SW 1271 (cell line): ENCODE data around the gene C5orf24.
"Not testable (repeated sequence)": the region's sequence is repeated elsewhere in the genome, so short reads cannot be mapped to it uniquely, and the experiment has no call there.

ENCODE experiments used
- DNase-seq, 2 experiments: peaks; one replicate each; lab custom pipeline; 2025; lab: John Stamatoyannopoulos, UW

The C5orf24 gene

DNA sequence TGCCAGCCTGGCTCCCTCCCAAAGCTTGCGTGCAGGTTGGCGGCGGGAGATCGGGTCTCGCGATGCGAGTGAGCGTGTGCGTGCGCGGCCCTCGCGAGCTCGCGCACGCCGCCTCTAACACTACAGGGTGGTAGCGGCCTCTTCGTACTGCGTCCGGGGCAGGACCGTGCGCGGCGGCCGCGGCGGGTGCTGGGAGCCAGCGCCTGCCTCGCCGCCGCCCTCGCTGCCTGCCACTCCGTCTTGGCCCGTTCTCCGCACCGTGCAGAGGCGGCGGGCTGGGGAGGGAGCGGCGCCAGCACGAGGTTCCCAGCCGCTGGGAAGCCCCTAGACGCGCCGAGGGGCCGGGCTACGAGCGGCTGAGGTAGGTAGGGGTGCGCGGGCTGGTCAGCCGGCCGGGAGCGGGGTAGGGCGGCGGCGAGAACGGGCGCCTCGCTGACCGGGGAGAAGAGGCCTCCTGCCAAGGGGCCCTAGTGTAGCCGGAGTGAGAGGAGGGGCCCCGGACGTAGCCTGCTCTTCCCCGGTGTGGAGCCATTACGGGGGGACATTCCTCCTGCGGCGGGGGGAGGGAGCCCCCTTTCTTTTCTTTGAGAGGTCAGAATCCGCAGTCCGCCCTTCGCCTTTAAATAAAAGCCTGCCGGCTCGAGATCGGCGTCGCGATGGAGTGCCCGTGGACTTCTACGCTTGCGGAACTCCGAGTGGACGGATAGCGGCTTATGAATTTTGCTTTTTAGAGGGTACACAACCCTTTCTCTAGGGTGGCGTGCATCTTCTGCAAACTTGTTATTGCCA is at the start of gene C5orf24:
Gene C5orf24 (plus strand): TSS at position 117 of the 789 bp plus-strand sequence. CDS start 8,933 bp downstream, outside the sequence.
- DNase-seq, result peak; percentile 89 to 94

DNA sequence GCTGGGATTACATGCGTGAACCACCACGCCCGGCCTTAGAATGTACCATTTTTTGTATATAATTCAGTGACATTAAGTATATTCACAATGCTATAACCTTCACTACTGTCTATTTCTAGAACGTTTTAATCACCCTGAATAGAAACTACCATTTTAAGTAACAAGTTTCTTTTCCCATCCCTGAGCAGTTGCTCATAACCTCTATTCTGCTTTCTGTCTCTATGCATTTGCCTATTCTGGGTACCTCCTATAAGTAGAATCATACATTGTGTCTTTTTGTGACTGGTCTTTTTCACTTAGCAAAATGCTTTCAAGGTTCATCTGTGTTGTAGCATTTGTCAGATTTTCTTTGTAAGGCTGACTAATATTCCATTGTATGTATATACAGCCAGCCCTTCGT is 47.3 kb upstream of the C5orf24 start:
- no peak for DNase-seq

- DNase-seq, result no peak
Observed at GRCh38 chr5:134803821-134804220, 41.9 kb upstream of the C5orf24 start.

GRCh38 chr5:134813407-134813806 is 32.4 kb upstream of the C5orf24 start:
- DNase-seq, result no peak

- no peak for DNase-seq
Observed at GRCh38 chr5:134813827-134814226, 31.9 kb upstream of the C5orf24 start.

- no peak for DNase-seq
Observed at GRCh38 chr5:134817006-134817405, 28.8 kb upstream of the C5orf24 start.

- DNase-seq, result no peak
Observed at GRCh38 chr5:134818776-134819175, 27.0 kb upstream of the C5orf24 start.

DNA sequence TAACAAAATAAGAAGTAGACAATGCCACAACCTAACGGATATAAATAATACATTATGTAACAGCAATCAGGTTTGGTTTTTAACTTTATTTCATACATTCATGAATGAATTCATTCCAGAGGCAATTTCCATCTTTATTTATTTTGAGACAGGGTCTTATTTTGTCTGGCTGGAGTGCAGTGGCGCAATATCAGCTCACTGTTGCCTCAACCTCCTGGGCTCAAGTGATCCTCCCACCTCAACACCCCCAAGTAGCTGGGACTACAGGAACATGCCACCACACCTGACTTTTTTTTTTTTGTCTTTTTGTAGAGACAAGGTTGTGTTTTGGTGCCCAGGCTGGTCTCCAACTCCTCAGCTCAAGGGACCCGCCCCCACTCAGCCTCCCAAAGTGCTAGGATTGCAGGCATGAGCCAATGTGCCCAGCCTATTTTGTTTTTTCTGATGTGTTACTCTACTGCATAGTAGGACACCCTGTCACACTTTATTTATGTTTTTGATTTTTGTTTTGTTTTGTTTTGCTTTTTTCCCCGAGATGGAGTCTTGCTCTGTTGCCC is 26.3 kb upstream of the C5orf24 start:
- DNase-seq, result no peak

DNA sequence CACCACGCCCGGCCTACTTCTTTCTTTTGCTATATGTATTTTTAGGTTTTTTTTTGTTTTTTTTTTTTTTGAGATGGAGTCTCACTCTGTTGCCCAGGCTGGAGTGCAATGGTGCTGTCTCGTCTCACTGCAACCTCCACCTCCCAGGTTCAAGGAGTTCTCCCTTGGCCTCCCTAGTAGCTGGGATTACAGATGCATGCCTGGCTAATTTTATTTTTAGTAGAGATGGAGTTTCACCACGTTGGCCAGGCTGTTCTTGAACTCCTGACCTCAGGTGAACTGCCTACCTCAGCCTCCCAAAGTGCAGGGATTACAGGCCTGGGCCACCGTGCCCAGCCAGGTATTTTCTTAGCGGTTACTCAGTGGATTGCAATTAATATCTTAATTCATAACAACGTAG is 23.9 kb upstream of the C5orf24 start:
- DNase-seq, result no peak

- DNase-seq, result no peak
Observed at GRCh38 chr5:134824681-134825080, 21.1 kb upstream of the C5orf24 start.

DNA sequence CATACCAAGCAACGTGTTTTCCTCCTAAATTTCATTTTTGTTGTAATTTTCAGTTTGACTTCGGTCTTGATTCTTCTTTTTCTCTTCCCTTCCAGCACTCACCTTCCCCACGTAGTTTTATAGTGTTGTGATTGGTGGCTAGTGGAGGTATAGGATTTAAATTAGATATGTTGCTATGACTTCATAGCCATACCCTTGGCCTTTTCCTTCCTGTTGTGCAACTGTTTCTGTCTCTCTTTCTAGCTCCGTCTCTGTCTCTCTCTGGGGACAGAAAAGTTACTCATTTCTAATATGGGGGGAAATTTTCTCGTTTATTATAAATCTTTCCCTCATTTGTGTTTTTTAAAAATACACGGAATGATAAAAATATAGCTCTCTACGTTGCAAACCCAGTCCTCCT is 20.6 kb upstream of the C5orf24 start:
- no peak for DNase-seq

- no peak for DNase-seq
Observed at GRCh38 chr5:134833340-134834032, 12.3 kb upstream of the C5orf24 start.

DNA sequence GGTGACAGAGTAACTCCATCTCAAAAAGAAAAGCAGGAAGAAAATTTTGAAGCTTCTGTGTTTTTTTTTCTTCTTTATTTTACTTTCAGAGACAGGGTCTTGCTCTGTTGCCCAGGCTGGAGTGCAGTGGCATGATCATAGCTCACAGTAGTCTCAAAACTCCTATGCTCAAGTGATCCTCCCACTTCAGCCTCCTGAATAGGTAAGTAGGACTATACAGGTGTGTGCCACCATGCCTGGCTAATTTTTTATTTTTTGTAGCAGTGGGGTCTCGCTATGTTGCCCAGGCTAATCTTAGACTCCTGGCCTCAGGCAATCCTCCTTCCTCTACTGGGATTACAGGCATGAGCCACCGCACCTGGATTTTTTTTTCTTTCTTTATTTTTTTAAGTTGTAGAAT is 10.1 kb upstream of the C5orf24 start:
- no peak for DNase-seq

- no peak for DNase-seq
Observed at GRCh38 chr5:134837530-134838181, 8.1 kb upstream of the C5orf24 start.

- not testable (repeated sequence) for DNase-seq
Observed at GRCh38 chr5:134838361-134838760, 7.4 kb upstream of the C5orf24 start.

GRCh38 chr5:134840811-134841210 is 5.0 kb upstream of the C5orf24 start:
- DNase-seq, result no peak

DNA sequence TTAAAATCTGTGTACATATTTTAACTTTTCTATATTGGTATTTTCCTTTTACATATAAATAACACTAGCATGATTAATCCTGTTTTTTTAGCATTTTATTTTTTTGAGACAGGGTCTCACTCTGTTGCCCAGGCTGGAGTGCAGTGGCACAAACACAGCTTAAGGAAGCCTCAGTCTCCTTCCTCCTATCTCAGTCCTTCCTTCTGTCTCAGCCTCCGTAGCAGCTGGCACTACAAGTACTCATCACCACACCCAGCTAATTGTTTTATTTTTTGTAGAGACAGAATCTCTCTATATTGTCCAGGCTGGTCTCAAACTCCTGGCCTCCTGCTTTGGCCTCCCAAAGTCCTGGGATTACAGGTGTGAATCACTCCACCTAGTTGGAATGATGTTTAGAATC is 1.5 kb upstream of the C5orf24 start:
- DNase-seq, result no peak

- DNase-seq, result no peak
Observed at GRCh38 chr5:134845335-134845851, 375 bp upstream of the C5orf24 start.

DNA sequence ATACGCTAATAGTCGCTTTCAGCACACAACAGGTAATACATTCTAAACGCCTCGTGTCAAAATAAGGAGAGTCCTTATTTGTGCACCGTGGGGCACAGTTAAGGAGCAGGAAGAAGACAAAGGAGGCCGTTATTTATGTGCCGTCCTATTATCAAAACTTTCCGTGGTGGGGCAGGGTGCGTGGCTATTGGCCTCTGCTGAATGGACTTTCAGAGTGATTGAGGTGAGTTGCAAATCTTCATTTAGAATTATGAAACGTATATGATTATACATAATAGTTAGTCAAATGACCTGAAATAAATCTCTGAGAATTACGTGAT is 833 bp downstream of the C5orf24 start:
- peak in 1 of 2 experiments; percentile 58 for DNase-seq

GRCh38 chr5:134849434-134849933 is 3.7 kb downstream of the C5orf24 start:
- DNase-seq, result not testable (repeated sequence)

- peak in 1 of 2 experiments; percentile 52 for DNase-seq
Observed at GRCh38 chr5:134851307-134851923, 5.6 kb downstream of the C5orf24 start.

DNA sequence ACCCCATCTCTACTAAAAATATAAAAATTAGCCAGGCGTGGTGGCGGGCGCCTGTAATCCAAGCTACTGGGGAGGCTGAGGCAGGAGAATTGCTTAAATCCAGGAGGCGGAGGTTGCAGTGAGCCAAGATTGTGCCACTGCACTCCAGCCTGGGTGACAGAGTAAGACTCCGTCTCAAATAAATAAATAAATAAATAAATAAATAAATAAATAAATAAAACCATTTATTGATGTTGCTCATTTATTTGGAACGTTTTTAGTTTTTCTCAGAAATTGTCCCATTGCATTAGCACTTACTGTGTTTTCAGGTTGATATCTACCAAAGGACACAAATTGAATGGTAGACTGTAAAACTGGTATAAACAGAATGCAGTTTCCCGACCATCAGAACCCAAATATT is 10.7 kb downstream of the C5orf24 start:
- DNase-seq, result not testable (repeated sequence)
